NCI-H748 treated with DMSO at 0.1 percent for 48 hours (cell line): ENCODE measurements around the gene INAVA.

Experiments used
- DNase-seq: peaks from one replicate; lab custom pipeline; 2025; lab: John Stamatoyannopoulos, UW

INAVA gene

GRCh38 chr1:200894712-200895442 is at the start of gene INAVA:
TSS of gene INAVA (plus strand) at chr1:200894900. CDS start at chr1:200898401, 3,501 bp downstream.
- no peak for DNase-seq

- no peak for DNase-seq
These were observed 49.3 kb upstream of the INAVA start for GRCh38 chr1:200845360-200845759.

GRCh38 chr1:200846398-200846797 is 48.3 kb upstream of the INAVA start:
- no peak for DNase-seq

- no peak for DNase-seq
These were observed 45.3 kb upstream of the INAVA start for GRCh38 chr1:200849430-200849829.

- DNase-seq = no peak
These were observed 44.1 kb upstream of the INAVA start for GRCh38 chr1:200850554-200850953.

GRCh38 chr1:200856716-200857357 is 37.9 kb upstream of the INAVA start:
- DNase-seq = no peak

GRCh38 chr1:200857804-200858203 is 36.9 kb upstream of the INAVA start:
- no peak for DNase-seq

- DNase-seq = no peak
These were observed 32.6 kb upstream of the INAVA start for GRCh38 chr1:200861937-200862647.

GRCh38 chr1:200862713-200863415 is 31.8 kb upstream of the INAVA start:
- no peak for DNase-seq

- no peak for DNase-seq
These were observed 28.6 kb upstream of the INAVA start for GRCh38 chr1:200866116-200866515.

GRCh38 chr1:200866521-200866920 is 28.2 kb upstream of the INAVA start:
- no peak for DNase-seq

GRCh38 chr1:200867018-200867811 is 27.5 kb upstream of the INAVA start:
- no peak for DNase-seq

- no peak for DNase-seq
These were observed 25.3 kb upstream of the INAVA start for GRCh38 chr1:200869376-200869752.

GRCh38 chr1:200869753-200870391 is 24.8 kb upstream of the INAVA start:
- DNase-seq = no peak

GRCh38 chr1:200872446-200873115 is 22.1 kb upstream of the INAVA start, which contains the start of gene GPR25:
TSS of gene GPR25 (plus strand) at chr1:200872981. CDS start at chr1:200873038, 57 bp downstream.
- no peak for DNase-seq

- DNase-seq = no peak
These were observed 21.5 kb upstream of the INAVA start for GRCh38 chr1:200873116-200873670.

- no peak for DNase-seq
These were observed 20.9 kb upstream of the INAVA start for GRCh38 chr1:200873671-200874397.

- DNase-seq = no peak
These were observed 20.0 kb upstream of the INAVA start for GRCh38 chr1:200874694-200875093.

- DNase-seq = no peak
These were observed 19.3 kb upstream of the INAVA start for GRCh38 chr1:200875416-200875815.
